Right lobe of liver (tissue), 6 donors: ENCODE measurements around the gene SMC5. TPM values are rescaled to one million over a fixed set of nuclear protein-coding genes. Genes with fewer than 3 reads are reported as not detected.

ENCODE experiments used
- ATAC-seq, 4 donors: fragments of 200-7000 bp; cut with Tn5 transposase; one replicate each; pipeline ENCODE4 v1.9.1; 2020; ENCODE audit warnings: mild to moderate bottlenecking in 4 of 4, moderate library complexity in 4 of 4
- DNase-seq, 3 donors: peaks; one replicate each; pipeline ENCODE4 v3.0.0-alpha.2; 2020
- H3K27ac ChIP-seq, 3 donors: fragments of 200-600 bp; one replicate each; pipeline ENCODE4 v1.8.0; 2022
- H3K27me3 ChIP-seq, 2 donors: fragments of 200-600 bp; one replicate each; pipeline ENCODE4 v1.8.0; 2022
- H3K36me3 ChIP-seq, 4 donors: fragments of 200-600 bp; sonication (generic) in 1 of 4; one replicate each; pipeline versions ENCODE4 v1.5.1 to v1.8.0; 2017 to 2022; ENCODE audit warnings: control low read depth in 1 of 4
- H3K4me1 ChIP-seq, 4 donors: fragments of 200-600 bp; sonication (generic) in 1 of 4; one replicate each; pipeline versions ENCODE4 v1.5.1 to v1.8.0; 2017 to 2022; ENCODE audit warnings: control low read depth in 1 of 4
- H3K4me3 ChIP-seq, 3 donors: fragments of 200-600 bp; one replicate each; pipeline ENCODE4 v1.8.0; 2022
- H3K9me3 ChIP-seq, 4 donors: fragments of 200-600 bp; sonication (generic) in 1 of 4; one replicate each; pipeline versions ENCODE4 v1.5.1 to v1.8.0; 2017 to 2022; ENCODE audit warnings: control low read depth in 1 of 4
- POLR2A ChIP-seq: fragments of 450-650 bp; IDR thresholded peaks from one replicate; pipeline ENCODE4 v1.6.1; 2017; ENCODE audit warnings: antibody characterized with exemption, mild to moderate bottlenecking
- WGBS: methylation state at CpG from one replicate; pipeline ENCODE4 v1.1.6; 2018; ENCODE audit warnings: low coverage, low lambda C conversion rate; ENCODE audit not compliant: insufficient coverage; ENCODE audit errors: missing lambda C conversion rate; 5-methylcytosine and 5-hydroxymethylcytosine counted together
- intact Hi-C, 2 donors: fragments of 100-400 bp; cut with DNase I; formaldehyde crosslinking; loops; one replicate each; pipeline versions ENCODE4 v1.11.2 to v1.14.1; 2022
- total RNA-seq, 6 experiments: library from RNA; depleted of rRNA in 2 of 6; stranded (reverse); fragments of >200 nt in 2 of 6; fragmentation: NEBNext Ultra II Directional in 3 of 6; extraction: Animal tissue kit (Norgen Biotek cat#: 25700) in 3 of 6; gene quantifications; one replicate each; pipeline versions ENCODE4 v1.1.0 to v1.2.4, GENCODE V29; 2016 to 2023
- TF ChIP-seq, protein P1 (sequence below), 4 donors: fragments of 200-600 bp in 3 of 4; fragments of 450-650 bp in 1 of 4; IDR thresholded peaks; one replicate each; pipeline versions ENCODE4 v1.5.1 to v1.8.0; 2016 to 2022; ENCODE audit warnings: antibody characterized with exemption in 4 of 4, mild to moderate bottlenecking in 2 of 4
- donor health status: DM: no; HTN: yes; CAD: no.
- donor health status: DM: no; HTN: no; CAD: no.
- donor health status: DM: no; HTN: no; CAD: no.
- donor health status: DM: no; HTN: yes; CAD: no.
- donor health status: DM: no; HTN: yes; CAD: no.

SMC5 gene
- total RNA-seq, 6 experiments from 2014 or later = 10.6 to 13.9 (median 13.0) TPM

DNA sequence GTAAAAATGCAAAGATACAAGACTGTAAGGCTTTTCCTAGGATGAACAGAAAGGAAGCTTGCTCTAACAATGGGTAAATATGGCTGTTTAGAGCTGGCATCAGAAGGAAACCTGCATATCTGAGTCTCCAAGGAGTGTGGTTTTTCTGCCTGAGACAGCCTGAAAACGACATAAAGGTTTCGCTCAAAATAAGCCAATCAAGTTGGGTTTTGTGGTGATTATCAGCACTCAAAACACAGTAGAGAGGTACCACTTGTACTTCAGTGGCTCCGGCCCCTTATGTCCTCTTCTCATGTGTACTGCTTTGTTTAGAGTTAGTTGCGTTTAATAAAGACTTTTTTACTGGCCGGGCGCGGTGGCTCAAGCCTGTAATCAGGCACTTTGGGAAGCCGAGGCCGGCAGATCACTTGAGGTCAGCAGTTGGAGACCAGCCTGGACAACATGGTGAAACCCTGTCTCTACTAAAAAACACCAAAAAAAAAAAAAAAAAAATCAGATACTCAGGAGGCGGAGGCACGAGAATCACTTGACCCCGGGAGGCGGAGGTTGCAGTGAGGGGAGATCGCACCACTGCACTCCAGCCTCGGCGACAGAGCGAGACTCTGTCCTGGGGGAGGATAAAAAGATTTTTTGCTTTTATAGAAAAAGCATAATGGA lies 116.3 kb downstream of the SMC5 start:
- ATAC-seq (peak in 1 of 4 donors; percentile 41), DNase-seq (no peak)
- Histone ChIP-seq H3K4me1 (no peaks in the 10 kb centered on the region), H3K36me3 (no peaks in the 10 kb centered on the region), H3K27ac (no peak overlapping the region), H3K9me3 (no peaks in the 10 kb centered on the region), H3K27me3 (no peaks in the 10 kb centered on the region), H3K4me3 (no peak overlapping the region)
- TF ChIP-seq POLR2A = no peak
- TF ChIP-seq, protein P1, sequence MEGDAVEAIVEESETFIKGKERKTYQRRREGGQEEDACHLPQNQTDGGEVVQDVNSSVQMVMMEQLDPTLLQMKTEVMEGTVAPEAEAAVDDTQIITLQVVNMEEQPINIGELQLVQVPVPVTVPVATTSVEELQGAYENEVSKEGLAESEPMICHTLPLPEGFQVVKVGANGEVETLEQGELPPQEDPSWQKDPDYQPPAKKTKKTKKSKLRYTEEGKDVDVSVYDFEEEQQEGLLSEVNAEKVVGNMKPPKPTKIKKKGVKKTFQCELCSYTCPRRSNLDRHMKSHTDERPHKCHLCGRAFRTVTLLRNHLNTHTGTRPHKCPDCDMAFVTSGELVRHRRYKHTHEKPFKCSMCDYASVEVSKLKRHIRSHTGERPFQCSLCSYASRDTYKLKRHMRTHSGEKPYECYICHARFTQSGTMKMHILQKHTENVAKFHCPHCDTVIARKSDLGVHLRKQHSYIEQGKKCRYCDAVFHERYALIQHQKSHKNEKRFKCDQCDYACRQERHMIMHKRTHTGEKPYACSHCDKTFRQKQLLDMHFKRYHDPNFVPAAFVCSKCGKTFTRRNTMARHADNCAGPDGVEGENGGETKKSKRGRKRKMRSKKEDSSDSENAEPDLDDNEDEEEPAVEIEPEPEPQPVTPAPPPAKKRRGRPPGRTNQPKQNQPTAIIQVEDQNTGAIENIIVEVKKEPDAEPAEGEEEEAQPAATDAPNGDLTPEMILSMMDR (IDR thresholded peaks at IDR 0.05) = no peak
- intact Hi-C loops = no loop called here
- 72% methylated on average over 12 of the region's 17 CpGs for WGBS

DNA sequence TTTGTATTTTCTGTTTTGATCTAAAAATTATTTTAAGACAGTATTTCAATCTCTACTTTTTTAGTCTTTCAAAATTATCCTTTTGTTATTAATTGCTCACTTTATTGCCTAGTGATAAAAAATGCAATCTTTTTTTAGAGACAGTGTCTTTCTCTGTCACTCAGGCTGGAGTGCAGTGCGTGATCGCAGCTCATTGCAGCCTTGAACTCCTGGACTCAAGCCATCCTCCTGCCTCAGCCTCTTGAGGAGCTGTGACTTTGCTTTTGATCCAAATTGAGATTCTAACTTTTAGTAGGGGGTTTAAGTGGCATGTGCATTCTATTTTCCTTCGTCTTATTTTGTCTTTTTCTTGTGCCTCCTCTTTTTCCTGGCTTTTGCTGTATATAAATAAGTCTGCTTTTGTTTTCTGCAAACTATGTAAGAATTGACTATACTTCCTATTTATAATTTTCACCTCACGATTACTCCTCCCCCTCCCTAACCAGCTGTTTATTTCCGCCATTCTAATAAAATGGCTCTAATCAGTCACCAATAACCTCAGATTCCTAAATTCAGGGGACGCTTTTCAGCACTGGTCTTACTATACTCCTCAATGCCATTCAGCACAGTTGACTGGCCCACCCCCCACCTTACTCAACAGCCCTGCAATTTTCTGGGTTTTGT lies 123.4 kb downstream of the SMC5 start:
- H3K36me3 ChIP-seq = peaks cover 0 to 30% (median 14%) of the 10 kb centered on the region in 4 donors
- DNase-seq (no peak), ATAC-seq (peak in 1 of 4 donors; percentile 31)
- H3K4me3 ChIP-seq = no peak overlapping the region
- WGBS = 62% methylated on average over 6 of the region's 6 CpGs
- TF ChIP-seq, protein P1 (IDR thresholded peaks at IDR 0.05) = no peak
- TF ChIP-seq POLR2A = no peak
- no peaks in the 10 kb centered on the region for H3K27me3 ChIP-seq
- intact Hi-C loops = no loop called here
- no peaks in the 10 kb centered on the region for H3K9me3 ChIP-seq
- H3K27ac ChIP-seq = no peak overlapping the region
- H3K4me1 ChIP-seq = peaks cover 0 to 13% (median 0%) of the 10 kb centered on the region in 4 donors

DNA sequence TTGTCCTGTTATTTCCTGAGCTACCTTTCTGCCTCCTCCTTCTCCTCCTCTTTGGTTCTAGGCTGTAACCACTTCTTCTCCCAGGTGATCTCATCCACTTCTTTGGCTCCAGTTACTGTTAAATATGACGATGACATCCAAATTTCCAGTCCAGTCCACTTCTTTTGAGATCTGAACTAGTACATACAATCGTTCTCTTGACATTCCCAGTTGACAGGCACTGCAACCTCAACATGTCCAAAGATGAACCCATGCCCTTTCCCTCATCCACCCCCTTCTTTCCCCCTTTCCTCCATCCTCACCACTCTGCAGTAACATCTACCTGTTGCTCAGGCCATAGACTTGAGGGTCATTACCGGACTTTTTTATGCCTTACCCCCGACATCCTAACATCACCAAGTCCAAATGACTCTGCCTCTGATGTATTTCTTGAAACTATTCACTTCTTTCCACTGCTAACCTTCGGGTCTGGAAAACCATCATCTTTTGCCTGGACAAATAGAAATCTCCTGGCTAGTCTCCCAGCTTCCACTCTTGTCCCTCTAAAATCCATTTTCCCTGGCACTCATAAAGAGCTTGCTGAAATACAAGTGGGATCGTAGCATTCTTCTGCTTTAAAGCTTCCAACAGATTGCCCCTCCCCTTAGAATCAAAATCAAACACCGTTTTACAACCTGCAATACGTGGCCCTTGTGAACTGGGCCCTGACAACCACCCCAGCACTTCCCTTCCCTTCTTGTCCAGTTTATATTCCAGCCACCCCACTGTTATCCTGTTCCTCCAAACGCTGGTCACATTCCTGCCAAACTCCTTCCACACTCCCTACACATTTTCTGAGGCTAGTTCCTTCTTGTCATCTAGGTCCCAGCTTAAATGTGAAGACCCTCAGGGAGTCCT lies 124.2 kb downstream of the SMC5 start:
- TF ChIP-seq, protein P1 (IDR thresholded peaks at IDR 0.05) = no peak
- no peak for TF ChIP-seq POLR2A
- H3K27me3 ChIP-seq = no peaks in the 10 kb centered on the region
- peaks cover 0 to 13% (median 0%) of the 10 kb centered on the region in 4 donors for H3K4me1 ChIP-seq
- no peak overlapping the region for H3K27ac ChIP-seq
- WGBS = 65% methylated on average over 9 of the region's 9 CpGs
- DNase-seq = no peak
- H3K4me3 ChIP-seq = no peak overlapping the region
- no peaks in the 10 kb centered on the region for H3K9me3 ChIP-seq
- peak in 1 of 4 donors; percentile 12 for ATAC-seq
- intact Hi-C loops = no loop called here
- peaks cover 0 to 35% (median 14%) of the 10 kb centered on the region in 4 donors for H3K36me3 ChIP-seq

DNA sequence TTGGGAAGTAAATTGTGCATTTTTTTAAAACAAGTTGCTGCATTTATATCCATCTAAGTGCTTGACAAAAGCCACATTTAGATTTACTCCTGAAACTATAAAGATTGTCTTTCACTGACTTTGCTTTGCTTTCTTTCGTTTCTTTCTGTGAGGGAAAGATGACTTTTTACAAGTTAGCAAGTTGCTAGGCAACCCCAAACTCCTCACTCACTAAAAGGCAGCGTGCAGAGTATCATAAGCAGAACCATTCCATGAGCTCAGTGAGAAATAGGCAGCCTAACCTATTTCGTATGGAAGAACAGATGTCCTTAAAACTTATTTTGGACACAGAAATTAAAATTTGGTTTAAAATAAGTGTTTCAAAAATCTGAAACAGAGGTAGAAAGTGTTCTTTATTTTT lies 126.6 kb downstream of the SMC5 start:
- H3K4me1 ChIP-seq = peaks cover 0 to 13% (median 0%) of the 10 kb centered on the region in 4 donors
- 78% methylated on average over 3 of the region's 3 CpGs for WGBS
- H3K36me3 ChIP-seq = peaks cover 0 to 35% (median 14%) of the 10 kb centered on the region in 4 donors
- intact Hi-C loops = no loop called here
- H3K27me3 ChIP-seq = no peaks in the 10 kb centered on the region
- no peak for ATAC-seq
- no peak overlapping the region for H3K4me3 ChIP-seq
- no peak for TF ChIP-seq POLR2A
- TF ChIP-seq, protein P1 (IDR thresholded peaks at IDR 0.05) = no peak
- H3K9me3 ChIP-seq = no peaks in the 10 kb centered on the region
- no peak overlapping the region for H3K27ac ChIP-seq
- no peak for DNase-seq
